ENCODE data around the gene GOLGA2. TPM values are rescaled to one million over a fixed set of nuclear protein-coding genes. Genes with fewer than 3 reads are reported as not detected.
"Not testable (repeated sequence)": the region's sequence is repeated elsewhere in the genome, so short reads cannot be mapped to it uniquely, and the experiment has no call there.

The GOLGA2 gene
- total RNA-seq, 1 donor from 2014 or later: 138 TPM

GRCh38 chr9:128244091-128244836 is 31.5 kb downstream of the GOLGA2 start:
- DNase-seq (ENCODE audit: extremely low read depth, low read depth, low spot score): no peak

- no peak for DNase-seq (ENCODE audit: extremely low read depth, low read depth, low spot score)
These were observed 32.4 kb downstream of the GOLGA2 start for GRCh38 chr9:128243215-128244018.

GRCh38 chr9:128242828-128243214 is 33.0 kb downstream of the GOLGA2 start:
- no peak for DNase-seq (ENCODE audit: extremely low read depth, low read depth, low spot score)

GRCh38 chr9:128242124-128242523 is 33.7 kb downstream of the GOLGA2 start:
- DNase-seq (ENCODE audit: extremely low read depth, low read depth, low spot score): no peak

GRCh38 chr9:128233817-128234406 is 41.9 kb downstream of the GOLGA2 start:
- no peak for DNase-seq (ENCODE audit: extremely low read depth, low read depth, low spot score)

- DNase-seq (ENCODE audit: extremely low read depth, low read depth, low spot score): no peak
These were observed 43.0 kb downstream of the GOLGA2 start for GRCh38 chr9:128232528-128233428.

- no peak for DNase-seq (ENCODE audit: extremely low read depth, low read depth, low spot score)
These were observed 43.9 kb downstream of the GOLGA2 start for GRCh38 chr9:128231638-128232527.

GRCh38 chr9:128230897-128231296 is 44.9 kb downstream of the GOLGA2 start:
- not testable (repeated sequence) for DNase-seq (ENCODE audit: extremely low read depth, low read depth, low spot score)

- DNase-seq (ENCODE audit: extremely low read depth, low read depth, low spot score): no peak
These were observed 49.4 kb downstream of the GOLGA2 start for GRCh38 chr9:128226412-128226801.

GRCh38 chr9:128225770-128226411 is 49.9 kb downstream of the GOLGA2 start:
- DNase-seq (ENCODE audit: extremely low read depth, low read depth, low spot score): no peak

- DNase-seq (ENCODE audit: extremely low read depth, low read depth, low spot score): no peak
These were observed 50.9 kb downstream of the GOLGA2 start for GRCh38 chr9:128224877-128225276.

GRCh38 chr9:128222880-128223670 is 52.7 kb downstream of the GOLGA2 start:
- DNase-seq (ENCODE audit: extremely low read depth, low read depth, low spot score): no peak

- no peak for DNase-seq (ENCODE audit: extremely low read depth, low read depth, low spot score)
These were observed 53.8 kb downstream of the GOLGA2 start for GRCh38 chr9:128222026-128222425.

GRCh38 chr9:128219831-128220230 is 56.0 kb downstream of the GOLGA2 start:
- DNase-seq (ENCODE audit: extremely low read depth, low read depth, low spot score): no peak

- DNase-seq (ENCODE audit: extremely low read depth, low read depth, low spot score): peak; percentile 63
These were observed 57.1 kb downstream of the GOLGA2 start for GRCh38 chr9:128218518-128219389.

- DNase-seq (ENCODE audit: extremely low read depth, low read depth, low spot score): no peak
These were observed 57.7 kb downstream of the GOLGA2 start for GRCh38 chr9:128218172-128218517.

- DNase-seq (ENCODE audit: extremely low read depth, low read depth, low spot score): no peak
These were observed 58.8 kb downstream of the GOLGA2 start for GRCh38 chr9:128216781-128217553.

All from glomerular endothelial cell (primary cell).